Loucy (cell line): Measurements from ENCODE around the gene C11orf68.

Experiments used
- EZH2phosphoT487 ChIP-seq: fragments of 200-600 bp; IDR thresholded peaks from 2 replicates; pipeline ENCODE4 v1.6.1; 2018; ENCODE audit warnings: antibody characterized with exemption, mild to moderate bottlenecking, moderate library complexity, borderline replicate concordance
- TF ChIP-seq, protein P1 (sequence below): fragments of 200-600 bp; sonication (generic); conservative IDR thresholded peaks from 2 replicates; pipeline ENCODE4 v1.5.1; 2014; ENCODE audit warnings: mild to moderate bottlenecking, antibody characterized with exemption, low read length

DNA sequence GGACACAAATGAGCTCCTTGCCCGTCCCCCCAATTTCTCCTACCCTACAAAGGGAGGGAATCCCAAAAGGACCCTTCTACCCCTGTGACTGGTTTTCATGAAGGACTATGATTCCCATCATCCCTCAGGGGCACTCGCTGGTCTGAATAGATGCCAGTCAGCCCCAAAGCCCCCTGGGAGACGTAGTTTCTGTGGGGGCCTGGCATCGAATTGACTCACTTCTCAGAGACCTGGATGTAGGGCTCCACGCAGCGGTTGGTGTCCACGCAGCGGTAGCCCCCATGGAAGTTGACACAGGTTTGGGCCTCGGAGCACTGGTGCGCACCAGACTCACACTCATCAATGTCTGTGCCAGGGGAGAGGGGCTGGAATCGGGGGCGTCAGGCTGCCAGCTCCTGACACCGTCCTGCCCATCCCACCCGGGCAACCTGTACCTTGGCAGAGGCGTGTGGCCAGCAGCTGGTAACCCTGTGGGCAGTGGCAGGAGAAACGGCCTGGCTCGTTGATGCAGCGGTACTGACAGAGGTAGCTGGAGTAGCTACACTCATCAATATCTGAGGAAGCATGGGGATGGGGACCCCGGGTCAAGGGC lies 50.7 kb downstream of the C11orf68 start:
- TF ChIP-seq, protein P1, sequence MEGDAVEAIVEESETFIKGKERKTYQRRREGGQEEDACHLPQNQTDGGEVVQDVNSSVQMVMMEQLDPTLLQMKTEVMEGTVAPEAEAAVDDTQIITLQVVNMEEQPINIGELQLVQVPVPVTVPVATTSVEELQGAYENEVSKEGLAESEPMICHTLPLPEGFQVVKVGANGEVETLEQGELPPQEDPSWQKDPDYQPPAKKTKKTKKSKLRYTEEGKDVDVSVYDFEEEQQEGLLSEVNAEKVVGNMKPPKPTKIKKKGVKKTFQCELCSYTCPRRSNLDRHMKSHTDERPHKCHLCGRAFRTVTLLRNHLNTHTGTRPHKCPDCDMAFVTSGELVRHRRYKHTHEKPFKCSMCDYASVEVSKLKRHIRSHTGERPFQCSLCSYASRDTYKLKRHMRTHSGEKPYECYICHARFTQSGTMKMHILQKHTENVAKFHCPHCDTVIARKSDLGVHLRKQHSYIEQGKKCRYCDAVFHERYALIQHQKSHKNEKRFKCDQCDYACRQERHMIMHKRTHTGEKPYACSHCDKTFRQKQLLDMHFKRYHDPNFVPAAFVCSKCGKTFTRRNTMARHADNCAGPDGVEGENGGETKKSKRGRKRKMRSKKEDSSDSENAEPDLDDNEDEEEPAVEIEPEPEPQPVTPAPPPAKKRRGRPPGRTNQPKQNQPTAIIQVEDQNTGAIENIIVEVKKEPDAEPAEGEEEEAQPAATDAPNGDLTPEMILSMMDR = no peak
- no peak for TF ChIP-seq EZH2phosphoT487
